H9 (cell line): Measurements from ENCODE around the gene MISP. TPM values are rescaled to one million over a fixed set of nuclear protein-coding genes. Genes with fewer than 3 reads are reported as not detected.

Experiments
- DNase-seq: peaks from one replicate; pipeline ENCODE4 v3.0.0-alpha.2; 2017
- H2AFZ ChIP-seq: one replicate; pipeline ENCODE4 v1.6.1; 2013; ENCODE audit warnings: mild to moderate bottlenecking, low read length, control low read depth, moderate library complexity
- H2AK5ac ChIP-seq: 2 replicates; pipeline ENCODE4 v1.6.1; 2013; ENCODE audit warnings: low read length, control low read depth, mixed read lengths; ENCODE audit not compliant: insufficient read length
- H2BK120ac ChIP-seq: one replicate; pipeline ENCODE4 v1.6.1; 2013; ENCODE audit warnings: low read depth, mild to moderate bottlenecking, low read length, control low read depth, inconsistent platforms; ENCODE audit not compliant: poor library complexity, severe bottlenecking
- H2BK12ac ChIP-seq: 2 replicates; pipeline ENCODE4 v1.6.1; 2013; ENCODE audit warnings: low read length, control low read depth, mixed read lengths, low read depth; ENCODE audit not compliant: insufficient read length
- H2BK15ac ChIP-seq: 2 replicates; pipeline ENCODE4 v1.6.1; 2013; ENCODE audit warnings: low read depth, low read length, control low read depth
- H2BK20ac ChIP-seq: one replicate; pipeline ENCODE4 v1.6.1; 2013; ENCODE audit warnings: low read depth, mild to moderate bottlenecking, low read length, control low read depth, inconsistent platforms; ENCODE audit not compliant: poor library complexity, severe bottlenecking
- H2BK5ac ChIP-seq: 2 replicates; pipeline ENCODE4 v1.6.1; 2013; ENCODE audit warnings: low read length, control low read depth, mixed read lengths; ENCODE audit not compliant: insufficient read length
- H3K14ac ChIP-seq: 2 replicates; pipeline ENCODE4 v1.6.1; 2013; ENCODE audit warnings: low read length, control low read depth; ENCODE audit not compliant: insufficient read depth
- H3K18ac ChIP-seq: 2 replicates; pipeline ENCODE4 v1.6.1; 2013; ENCODE audit warnings: low read depth, mild to moderate bottlenecking, mixed read lengths, low read length, control low read depth; ENCODE audit not compliant: insufficient read length
- H3K23ac ChIP-seq: 2 replicates; pipeline ENCODE4 v1.6.1; 2013; ENCODE audit warnings: low read length, control low read depth, mixed read lengths, low read depth; ENCODE audit not compliant: insufficient read length
- H3K23me2 ChIP-seq: 2 replicates; pipeline ENCODE4 v1.6.1; 2013; ENCODE audit warnings: low read depth, mild to moderate bottlenecking, mixed read lengths, low read length, control low read depth; ENCODE audit not compliant: insufficient read length, poor library complexity, severe bottlenecking
- H3K27ac ChIP-seq: 2 replicates; pipeline ENCODE4 v1.5.1; 2013; ENCODE audit warnings: low read length, control low read depth, mixed read lengths, low read depth; ENCODE audit not compliant: insufficient read length
- H3K27me3 ChIP-seq: 2 replicates; pipeline ENCODE4 v1.6.1; 2013; ENCODE audit warnings: low read length, control low read depth, inconsistent platforms; ENCODE audit not compliant: insufficient read depth
- H3K4ac ChIP-seq: 2 replicates; pipeline ENCODE4 v1.6.1; 2013; ENCODE audit warnings: low read depth, mild to moderate bottlenecking, control low read depth, inconsistent platforms, low read length, moderate library complexity
- H3K4me1 ChIP-seq: 2 replicates; pipeline ENCODE4 v1.6.1; 2013; ENCODE audit warnings: low read length, control low read depth, inconsistent platforms; ENCODE audit not compliant: insufficient read depth
- H3K4me2 ChIP-seq: 2 replicates; pipeline ENCODE4 v1.6.1; 2013; ENCODE audit warnings: low read length, control low read depth, mixed read lengths; ENCODE audit not compliant: insufficient read length, insufficient read depth
- H3K56ac ChIP-seq: 2 replicates; pipeline ENCODE4 v1.6.1; 2013; ENCODE audit warnings: low read depth, mild to moderate bottlenecking, mixed read lengths, low read length, control low read depth; ENCODE audit not compliant: insufficient read length
- H3K79me1 ChIP-seq: 2 replicates; pipeline ENCODE4 v1.6.1; 2013; ENCODE audit warnings: low read depth, mild to moderate bottlenecking, moderate library complexity, low read length, control low read depth, inconsistent platforms; ENCODE audit not compliant: insufficient read depth, poor library complexity, severe bottlenecking
- H3K79me2 ChIP-seq: 2 replicates; pipeline ENCODE4 v1.6.1; 2013; ENCODE audit warnings: low read length, control low read depth, inconsistent platforms; ENCODE audit not compliant: insufficient read depth
- H3K9ac ChIP-seq: 2 replicates; pipeline ENCODE4 v1.6.1; 2013; ENCODE audit warnings: low read length, control low read depth, mixed read lengths; ENCODE audit not compliant: insufficient read length; ENCODE audit errors: extremely low read depth
- H3K9me3 ChIP-seq: one replicate; pipeline ENCODE4 v1.6.1; 2013; ENCODE audit warnings: low read depth, low read length, inconsistent platforms; ENCODE audit not compliant: control insufficient read depth
- H3T11ph ChIP-seq: one replicate; pipeline ENCODE4 v1.6.1; 2013; ENCODE audit warnings: mild to moderate bottlenecking, low read length, control low read depth, inconsistent platforms
- H4K20me1 ChIP-seq: one replicate; pipeline ENCODE4 v1.6.1; 2013; ENCODE audit not compliant: control insufficient read depth, insufficient read length, insufficient read depth
- H4K5ac ChIP-seq: 2 replicates; pipeline ENCODE4 v1.6.1; 2013; ENCODE audit warnings: low read depth, mild to moderate bottlenecking, mixed read lengths, low read length, control low read depth; ENCODE audit not compliant: insufficient read length
- H4K8ac ChIP-seq: replicated peaks from 2 replicates; pipeline ENCODE4 v1.6.1; 2013; ENCODE audit warnings: low read length, control low read depth, mixed read lengths, low read depth; ENCODE audit not compliant: insufficient read length
- H4K91ac ChIP-seq: 2 replicates; pipeline ENCODE4 v1.6.1; 2013; ENCODE audit warnings: low read depth, mild to moderate bottlenecking, moderate library complexity, mixed read lengths, low read length, control low read depth; ENCODE audit not compliant: insufficient read length
- H3K27ac Mint-ChIP-seq, 3 experiments: 2 replicates in 2 of 3; 3 replicates in 1 of 3; pipeline ENCODE4 v1.8.0; 2020 to 2021; ENCODE audit warnings: mixed read lengths in 3 of 3, mild to moderate bottlenecking in 1 of 3, moderate library complexity in 1 of 3
- H3K27me3 Mint-ChIP-seq: 2 replicates; pipeline ENCODE4 v1.8.0; 2021; ENCODE audit warnings: low read depth, mild to moderate bottlenecking, moderate library complexity, mixed read lengths
- H3K36me3 Mint-ChIP-seq, 3 experiments: 2 replicates in 2 of 3; 3 replicates in 1 of 3; pipeline ENCODE4 v1.8.0; 2020 to 2021; ENCODE audit warnings: low read depth in 3 of 3, mixed read lengths in 3 of 3; ENCODE audit not compliant: insufficient read depth in 1 of 3
- H3K4me1 Mint-ChIP-seq, 2 experiments: 2 replicates each; pipeline ENCODE4 v1.8.0; 2020; ENCODE audit warnings: mixed read lengths in 2 of 2
- H3K4me3 Mint-ChIP-seq, 2 experiments: 2 replicates in 1 of 2; 3 replicates in 1 of 2; pipeline ENCODE4 v1.8.0; 2020 to 2021; ENCODE audit warnings: mild to moderate bottlenecking in 2 of 2, mixed read lengths in 2 of 2, moderate library complexity in 1 of 2
- H3K9me3 Mint-ChIP-seq, 2 experiments: 2 replicates in 1 of 2; 3 replicates in 1 of 2; pipeline ENCODE4 v1.8.0; 2020; ENCODE audit warnings: mild to moderate bottlenecking in 2 of 2, mixed read lengths in 2 of 2, moderate library complexity in 1 of 2
- WGBS: extraction: QIAGEN DNeasy Blood & Tissue Kit; methylation state at CpG from one replicate; pipeline ENCODE4 v1.1.7; 2013; ENCODE audit warnings: missing lambda C conversion rate, low lambda C conversion rate, mixed read lengths; ENCODE audit not compliant: insufficient read length; ENCODE audit errors: extremely low coverage; 5-methylcytosine and 5-hydroxymethylcytosine counted together
- total RNA-seq: library from RNA; stranded (reverse); gene quantifications from 2 replicates; pipeline ENCODE4 v1.2.1, GENCODE V29; 2021
- TF ChIP-seq, protein P1 (sequence below): fragments of 200-600 bp; sonication (generic); conservative IDR thresholded peaks from 3 replicates; pipeline ENCODE4 v1.8.0; 2021; ENCODE audit warnings: antibody characterized with exemption, mild to moderate bottlenecking

The MISP gene
- total RNA-seq, 1 experiment from 2014 or later = 0.44 TPM

DNA sequence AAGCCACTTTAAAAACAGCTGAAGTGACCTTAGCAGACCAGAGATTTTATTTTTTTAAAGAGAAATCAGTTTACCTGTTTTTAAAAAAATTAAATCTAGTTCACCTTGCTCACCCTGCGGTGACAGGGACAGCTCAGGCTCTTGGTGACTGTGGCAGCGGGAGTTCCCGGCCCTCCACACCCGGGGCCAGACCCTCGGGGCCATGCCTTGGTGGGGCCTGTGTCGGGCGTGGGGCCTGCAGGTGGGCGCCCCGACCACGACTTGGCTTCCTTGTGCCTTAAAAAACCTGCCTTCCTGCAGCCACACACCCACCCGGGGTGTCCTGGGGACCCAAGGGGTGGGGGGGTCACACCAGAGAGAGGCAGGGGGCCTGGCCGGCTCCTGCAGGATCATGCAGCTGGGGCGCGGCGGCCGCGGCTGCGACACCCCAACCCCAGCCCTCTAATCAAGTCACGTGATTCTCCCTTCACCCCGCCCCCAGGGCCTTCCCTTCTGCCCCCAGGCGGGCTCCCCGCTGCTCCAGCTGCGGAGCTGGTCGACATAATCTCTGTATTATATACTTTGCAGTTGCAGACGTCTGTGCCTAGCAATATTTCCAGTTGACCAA, 60.1 kb downstream of the MISP start:
- no peak overlapping the region for H3K4me2 ChIP-seq
- H3K4me1 ChIP-seq = no peaks in the 10 kb centered on the region
- H3K23me2 ChIP-seq = no peaks in the 10 kb centered on the region
- Mint-ChIP-seq H3K36me3 (peaks cover 37 to 63% (median 61%) of the 10 kb centered on the region in 3 experiments), H3K4me1 (0 out of 4 replicates have a peak, but pooled peaks cover 0 to 3% of the 10 kb centered on the region in 2 experiments), H3K4me3 (no peak overlapping the region), H3K27ac (peak overlapping the region in 1 of 3 experiments; percentile 91; a peak in 2 of 7 replicates), H3K27me3 (peaks cover 3% of the 10 kb centered on the region; the same call in 1 of the 2 replicates), H3K9me3 (no peaks in the 10 kb centered on the region; a peak in 1 of 5 replicates)
- no peaks in the 10 kb centered on the region for H3K79me2 ChIP-seq
- H4K8ac ChIP-seq = no peak overlapping the region
- H3K56ac ChIP-seq = no peak overlapping the region
- no peak overlapping the region for H2BK5ac ChIP-seq
- H3K9me3 ChIP-seq = no peaks in the 10 kb centered on the region
- no peak overlapping the region for H3K23ac ChIP-seq
- H2BK20ac ChIP-seq = no peak overlapping the region
- no CpG with 5 or more reads among the region's 25 CpGs for WGBS
- H3K9ac ChIP-seq = no peak overlapping the region
- no peaks in the 10 kb centered on the region for H3K27me3 ChIP-seq
- H2BK120ac ChIP-seq = no peak overlapping the region
- no peak overlapping the region for H2AK5ac ChIP-seq
- no peak overlapping the region for H2BK12ac ChIP-seq
- TF ChIP-seq, protein P1, sequence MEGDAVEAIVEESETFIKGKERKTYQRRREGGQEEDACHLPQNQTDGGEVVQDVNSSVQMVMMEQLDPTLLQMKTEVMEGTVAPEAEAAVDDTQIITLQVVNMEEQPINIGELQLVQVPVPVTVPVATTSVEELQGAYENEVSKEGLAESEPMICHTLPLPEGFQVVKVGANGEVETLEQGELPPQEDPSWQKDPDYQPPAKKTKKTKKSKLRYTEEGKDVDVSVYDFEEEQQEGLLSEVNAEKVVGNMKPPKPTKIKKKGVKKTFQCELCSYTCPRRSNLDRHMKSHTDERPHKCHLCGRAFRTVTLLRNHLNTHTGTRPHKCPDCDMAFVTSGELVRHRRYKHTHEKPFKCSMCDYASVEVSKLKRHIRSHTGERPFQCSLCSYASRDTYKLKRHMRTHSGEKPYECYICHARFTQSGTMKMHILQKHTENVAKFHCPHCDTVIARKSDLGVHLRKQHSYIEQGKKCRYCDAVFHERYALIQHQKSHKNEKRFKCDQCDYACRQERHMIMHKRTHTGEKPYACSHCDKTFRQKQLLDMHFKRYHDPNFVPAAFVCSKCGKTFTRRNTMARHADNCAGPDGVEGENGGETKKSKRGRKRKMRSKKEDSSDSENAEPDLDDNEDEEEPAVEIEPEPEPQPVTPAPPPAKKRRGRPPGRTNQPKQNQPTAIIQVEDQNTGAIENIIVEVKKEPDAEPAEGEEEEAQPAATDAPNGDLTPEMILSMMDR = no peak
- H3K27ac ChIP-seq = no peak overlapping the region
- no peak overlapping the region for H3K18ac ChIP-seq
- no peak overlapping the region for H3T11ph ChIP-seq
- H3K14ac ChIP-seq = no peak overlapping the region
- H3K79me1 ChIP-seq = peaks cover 4% of the 10 kb centered on the region
- no peak overlapping the region for H4K5ac ChIP-seq
- H2BK15ac ChIP-seq = no peak overlapping the region
- H3K4ac ChIP-seq = no peak overlapping the region
- H2AFZ ChIP-seq = no peak overlapping the region
- no peak overlapping the region for H4K91ac ChIP-seq
- H4K20me1 ChIP-seq = no peaks in the 10 kb centered on the region
- peak; percentile 38 for DNase-seq
